GM21717 (cell line): ENCODE measurements around the gene PDAP1.
A peak's percentile ranks its signal among the peaks of the same experiment; 100 is the strongest.
"Not testable (repeated sequence)": the region's sequence is repeated elsewhere in the genome, so short reads cannot be mapped to it uniquely, and the experiment has no call there.

Source experiments
- ATAC-seq: cut with Tn5 transposase; IDR thresholded peaks from one replicate; pipeline ENCODE4 v1.9.1; 2021; ENCODE audit warnings: mild to moderate bottlenecking, moderate library complexity; ENCODE audit not compliant: unreplicated experiment

The PDAP1 gene

DNA sequence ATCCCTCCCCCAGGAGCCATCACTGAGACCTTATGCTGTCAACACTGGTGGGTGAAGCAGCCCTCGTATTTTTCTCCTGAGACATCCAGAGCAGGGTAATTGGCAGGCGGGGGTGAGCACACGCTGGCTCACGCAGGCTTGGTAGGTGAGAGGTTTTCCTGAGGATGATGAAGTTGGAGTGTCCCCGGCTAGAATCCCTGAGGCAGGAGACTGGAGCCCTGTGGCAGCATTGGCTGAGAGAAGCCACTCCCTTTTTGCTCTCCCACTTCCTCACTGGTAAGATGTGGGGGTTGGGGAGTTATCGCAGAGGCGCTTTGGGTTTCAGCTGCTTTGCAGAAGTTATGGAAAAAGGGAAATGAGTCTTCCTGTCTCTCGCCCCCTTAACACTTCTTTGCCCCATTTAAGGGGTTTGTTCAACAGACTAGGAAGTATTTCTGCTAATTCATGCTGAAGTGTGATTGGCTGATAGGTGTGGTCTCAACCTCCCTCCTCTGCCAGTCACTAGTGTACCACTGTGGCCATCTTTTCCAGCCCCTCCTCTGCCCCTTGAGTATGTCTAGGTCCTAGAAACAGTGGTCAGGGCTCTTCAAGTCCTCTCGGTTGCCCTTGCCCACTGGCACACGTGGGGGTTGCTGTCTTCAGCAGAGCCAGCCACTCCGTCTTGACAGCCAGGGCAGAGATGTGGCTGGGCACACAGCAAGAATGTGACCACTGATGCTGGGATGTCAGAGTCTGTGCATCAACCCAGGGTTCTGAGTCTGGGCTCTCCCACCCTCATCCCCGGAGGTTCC, 28.2 kb downstream of the PDAP1 start:
- peak; percentile 43 for ATAC-seq

DNA sequence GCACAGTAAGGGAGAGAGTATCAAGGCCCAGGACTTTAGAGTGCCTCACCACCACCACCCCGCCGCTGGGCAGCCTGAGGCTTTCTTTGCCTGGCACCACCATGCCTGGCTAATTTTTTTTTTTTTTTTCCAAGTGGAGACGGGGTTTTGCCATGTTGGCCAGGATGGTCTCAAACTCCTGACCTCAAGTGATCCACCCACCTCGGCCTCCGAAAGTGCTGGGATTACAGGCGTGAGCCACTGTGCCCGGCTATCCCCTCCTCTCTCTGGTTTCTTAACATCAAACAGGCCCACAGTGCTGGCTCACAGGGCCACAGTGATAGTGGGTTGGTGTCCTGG, 28.7 kb downstream of the PDAP1 start:
- not testable (repeated sequence) for ATAC-seq

DNA sequence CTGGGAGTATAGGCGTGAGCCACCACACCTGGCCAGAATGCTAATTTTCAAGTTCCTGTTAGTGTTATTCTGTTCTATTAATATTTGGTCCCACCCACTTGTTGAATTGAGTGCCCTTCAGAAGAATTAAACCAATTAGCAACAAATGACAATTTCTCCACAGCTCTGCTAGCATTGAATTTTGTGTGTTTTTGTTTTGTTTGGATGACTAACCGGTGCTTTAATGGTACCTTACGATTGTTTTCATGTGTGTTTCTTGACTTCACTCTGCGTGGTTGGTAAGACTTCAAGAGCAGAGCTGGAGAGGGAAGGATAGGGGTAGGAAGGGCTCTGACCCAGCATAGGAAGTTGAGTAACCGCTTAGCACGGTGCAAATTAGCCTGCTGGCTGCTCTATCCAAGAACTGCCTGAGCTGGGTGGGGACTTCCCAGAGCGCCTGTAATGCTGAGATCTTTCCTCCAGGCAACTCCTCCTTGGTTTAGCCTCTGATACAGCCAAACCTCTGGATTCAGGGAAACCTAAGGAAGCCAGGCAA, 29.3 kb downstream of the PDAP1 start:
- ATAC-seq, result peak; percentile 27

DNA sequence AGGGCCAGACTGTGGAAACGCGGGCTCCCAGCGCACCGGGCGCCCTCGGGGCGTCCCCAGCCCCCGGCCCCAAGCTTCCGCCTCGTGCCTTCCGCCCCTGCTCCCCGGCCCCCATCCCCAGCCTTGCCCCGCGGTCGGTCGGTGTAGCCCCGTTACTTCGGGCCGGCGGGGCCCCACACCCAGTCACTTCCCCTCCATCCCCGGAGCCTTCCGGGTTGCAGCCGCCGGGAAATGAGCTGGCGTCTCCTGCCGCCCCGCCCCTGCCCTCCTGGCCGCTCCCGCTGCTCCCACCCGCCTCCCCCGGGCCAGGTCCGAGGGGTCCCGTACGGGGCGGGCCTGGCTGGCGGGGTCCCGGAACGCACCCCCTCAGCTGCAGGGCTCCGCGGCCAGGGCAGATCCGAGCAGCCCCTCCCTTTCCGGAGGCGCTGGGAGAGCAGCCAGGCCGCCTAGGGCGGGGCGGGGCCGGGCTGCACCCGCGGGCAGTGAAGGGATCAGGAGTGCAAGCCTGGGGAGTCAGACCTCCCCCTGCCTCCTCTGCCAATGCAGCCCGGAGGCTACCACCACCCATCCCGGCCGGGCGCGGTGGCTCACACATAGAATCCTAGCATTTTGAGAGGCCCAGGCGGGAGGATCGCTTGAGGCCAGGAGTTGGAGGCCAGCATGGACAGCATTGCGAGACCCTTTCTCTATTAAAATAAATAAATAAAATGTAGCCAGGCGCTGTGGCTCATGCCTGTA, 33.2 kb downstream of the PDAP1 start:
- peak; percentile 45 for ATAC-seq

DNA sequence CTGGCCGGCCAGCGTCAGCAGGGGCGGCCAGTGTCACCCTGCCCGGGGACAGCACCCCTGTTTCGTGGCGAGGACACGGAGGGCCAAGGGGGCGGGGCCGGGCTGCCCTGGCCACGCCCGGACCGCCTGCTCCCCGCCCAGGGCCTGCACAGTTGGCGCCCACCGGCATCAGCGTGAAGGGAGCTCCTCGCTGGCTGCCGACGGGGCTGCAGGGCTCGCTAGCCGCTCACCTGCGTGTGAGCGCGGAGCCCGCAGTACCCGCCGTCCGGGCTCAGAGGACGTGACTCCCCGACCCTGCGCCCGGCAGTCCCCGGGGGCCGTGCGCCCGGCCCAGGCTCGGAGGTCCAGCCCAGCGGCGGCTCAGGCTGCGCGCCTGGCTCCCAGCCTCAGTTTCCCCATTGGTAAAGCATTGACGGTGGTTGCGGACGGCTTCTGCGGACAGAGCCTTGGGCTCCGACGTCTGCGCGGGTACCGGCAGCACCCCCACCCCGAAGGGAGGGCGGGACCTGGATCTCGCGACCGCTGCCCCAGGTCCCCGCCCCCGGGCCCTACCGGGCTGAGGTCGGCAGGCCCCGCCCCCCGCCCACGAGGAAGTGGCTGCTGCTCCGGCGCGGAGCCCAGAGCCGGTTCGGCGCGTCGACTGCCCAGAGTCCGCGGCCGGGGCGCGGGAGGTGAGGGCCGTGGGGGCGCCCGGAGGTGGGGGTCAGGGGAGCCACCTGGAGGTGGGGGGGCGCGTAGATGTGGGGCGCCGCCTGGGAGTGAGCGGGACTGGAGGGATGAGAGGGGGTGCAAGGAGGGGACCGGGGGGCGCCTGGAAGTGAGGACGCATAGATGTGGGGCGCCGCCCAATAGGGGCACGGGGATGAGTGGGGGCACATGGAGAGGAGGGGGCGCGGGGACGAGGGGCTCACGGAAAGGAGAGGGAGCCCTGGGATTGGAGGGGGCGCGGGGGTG, 34.0 kb downstream of the PDAP1 start, which contains the start of gene ARPC1B:
Gene ARPC1B, plus strand, starts transcription at position 620 of the 954 bp plus-strand sequence. CDS start 10,985 bp downstream, outside the sequence.
- peak; percentile 54 for ATAC-seq

DNA sequence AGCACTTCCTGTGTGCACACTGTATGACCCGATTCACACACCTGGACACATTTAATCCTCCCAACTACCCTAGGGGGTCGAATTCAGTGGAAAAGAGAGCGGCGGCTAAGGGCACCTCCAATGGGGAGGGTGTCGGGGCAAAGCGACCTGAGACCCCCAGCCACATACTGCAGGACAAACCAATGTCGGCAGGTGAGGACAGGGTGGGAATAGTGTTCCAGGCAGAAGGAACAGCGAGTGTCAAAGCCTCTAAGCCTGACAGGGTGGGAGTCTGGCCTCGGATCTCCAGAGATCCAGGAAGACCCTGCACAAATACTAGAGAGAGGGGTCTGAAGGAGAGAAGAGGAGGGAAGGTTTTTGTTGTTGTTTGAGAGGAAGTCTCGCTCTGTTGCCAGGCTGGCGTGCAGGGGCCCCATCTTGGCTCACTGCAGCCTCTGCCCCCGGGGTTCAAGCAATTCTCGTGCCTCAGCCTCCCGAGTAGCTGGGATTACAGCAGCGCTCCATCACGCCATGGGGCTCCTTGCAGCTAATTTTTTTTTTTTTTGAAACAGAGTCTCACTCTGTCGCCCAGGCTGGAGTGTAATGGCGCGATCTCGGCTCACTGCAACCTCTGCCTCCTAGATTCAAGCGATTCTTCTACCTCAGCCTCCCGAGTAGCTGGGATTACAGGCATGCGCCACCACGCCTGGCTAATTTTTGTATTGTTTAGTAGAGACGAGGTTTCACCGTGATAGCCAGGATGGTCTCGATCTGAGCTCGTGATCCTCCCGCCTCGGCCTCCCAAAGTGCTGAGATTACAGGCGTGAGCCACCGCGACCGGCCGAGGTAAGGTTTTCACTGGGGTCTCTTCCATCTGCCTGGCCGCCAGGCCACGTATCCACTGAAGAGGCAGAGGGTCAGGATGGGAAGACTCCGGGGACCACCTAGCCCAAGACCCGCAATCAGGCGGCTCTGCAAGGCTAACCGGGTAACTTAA, 35.0 kb downstream of the PDAP1 start:
- no peak for ATAC-seq

DNA sequence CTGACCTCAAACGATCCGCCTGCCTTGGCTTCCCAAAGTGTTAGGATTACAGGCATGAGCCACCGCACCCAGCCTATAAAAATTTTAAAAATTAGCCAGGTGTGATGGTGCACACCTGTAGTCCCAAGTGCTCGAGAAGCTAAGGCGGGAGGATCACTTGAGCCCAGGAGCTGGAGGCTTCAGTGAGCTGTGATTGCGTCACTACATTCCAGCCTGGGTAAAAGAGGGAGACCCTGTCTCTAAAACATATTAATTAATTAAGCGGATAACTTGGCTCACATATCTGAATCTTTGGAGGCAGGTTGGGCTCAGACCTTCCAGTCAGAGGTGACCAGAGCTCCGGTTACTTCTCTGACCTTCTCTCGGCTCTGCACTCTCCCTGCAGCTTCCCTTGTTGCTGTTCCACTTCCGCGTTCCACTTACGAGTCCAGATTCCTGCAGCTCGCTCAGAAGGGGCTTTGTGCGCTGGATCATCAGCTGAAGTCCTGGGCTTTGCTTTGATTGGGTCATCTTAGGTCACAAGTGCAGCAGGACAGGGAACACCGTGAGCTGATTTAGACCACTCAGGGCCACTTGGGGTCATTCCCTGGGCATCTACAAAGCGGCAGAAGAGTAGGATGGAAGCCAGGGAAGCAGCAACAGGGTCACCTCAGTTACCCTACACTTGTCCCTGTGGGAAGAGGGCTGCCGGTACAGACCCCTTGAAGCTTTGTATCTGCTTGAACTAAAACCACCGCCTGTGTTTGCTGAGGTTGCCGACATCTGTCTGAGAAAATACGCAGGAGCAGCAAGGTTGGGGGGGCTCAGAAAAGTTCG, 35.9 kb downstream of the PDAP1 start:
- no peak for ATAC-seq

DNA sequence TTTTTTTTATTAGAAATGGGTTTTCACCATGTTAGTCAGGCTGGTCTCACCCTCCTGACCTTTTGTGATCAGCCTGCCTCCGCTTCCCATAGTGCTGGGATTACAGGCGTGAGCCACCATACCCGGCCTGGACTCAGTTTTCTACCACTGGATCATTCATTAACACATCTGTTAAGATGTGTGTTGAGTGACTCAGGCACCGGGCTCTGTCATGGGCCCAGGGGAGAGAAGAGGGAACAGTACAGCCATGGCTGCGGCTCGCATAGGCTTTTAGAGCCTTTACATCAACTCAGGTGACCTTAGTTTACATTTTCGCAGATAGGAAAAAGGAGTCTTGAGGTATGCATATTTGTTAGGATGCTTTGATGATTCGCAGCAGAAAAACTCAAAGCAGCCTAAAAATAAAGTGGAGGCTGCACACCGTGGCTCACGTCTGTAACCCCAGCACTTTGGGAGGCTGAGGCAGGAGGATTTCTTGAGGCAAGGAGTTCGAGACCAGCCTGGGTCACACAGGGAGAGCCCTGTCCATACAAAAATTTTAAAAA, 36.9 kb downstream of the PDAP1 start:
- no peak for ATAC-seq

DNA sequence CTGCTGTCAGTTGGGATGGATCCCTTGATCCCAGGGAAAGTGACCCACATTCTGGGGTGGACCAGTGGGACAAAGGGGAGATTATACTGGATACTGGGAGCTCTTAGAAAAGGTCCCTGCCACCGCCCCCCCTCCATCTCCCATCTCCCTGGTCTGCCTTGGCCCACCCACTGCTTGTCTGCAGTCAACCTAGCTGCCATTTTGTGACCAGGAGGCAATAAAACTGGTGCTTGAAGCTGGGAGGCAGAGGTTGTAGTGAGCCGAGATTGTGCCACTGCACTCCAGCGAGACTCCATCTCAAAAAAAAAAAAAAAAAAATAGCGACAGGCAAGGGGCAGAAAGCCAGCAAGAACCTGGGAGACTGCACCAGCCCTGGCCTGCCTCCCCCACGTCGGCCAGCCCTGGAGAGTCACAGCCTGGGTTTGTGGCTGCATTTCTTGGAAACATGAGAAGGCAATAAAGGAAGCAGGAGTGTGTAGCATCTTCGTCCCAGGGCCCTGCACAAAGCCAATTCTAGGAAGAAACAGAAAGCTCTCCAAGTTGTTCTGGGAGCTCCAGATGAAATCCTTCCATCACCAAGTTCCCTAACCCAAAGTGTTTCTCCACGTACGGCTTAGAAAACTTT, 38.5 kb downstream of the PDAP1 start:
- ATAC-seq, result no peak

DNA sequence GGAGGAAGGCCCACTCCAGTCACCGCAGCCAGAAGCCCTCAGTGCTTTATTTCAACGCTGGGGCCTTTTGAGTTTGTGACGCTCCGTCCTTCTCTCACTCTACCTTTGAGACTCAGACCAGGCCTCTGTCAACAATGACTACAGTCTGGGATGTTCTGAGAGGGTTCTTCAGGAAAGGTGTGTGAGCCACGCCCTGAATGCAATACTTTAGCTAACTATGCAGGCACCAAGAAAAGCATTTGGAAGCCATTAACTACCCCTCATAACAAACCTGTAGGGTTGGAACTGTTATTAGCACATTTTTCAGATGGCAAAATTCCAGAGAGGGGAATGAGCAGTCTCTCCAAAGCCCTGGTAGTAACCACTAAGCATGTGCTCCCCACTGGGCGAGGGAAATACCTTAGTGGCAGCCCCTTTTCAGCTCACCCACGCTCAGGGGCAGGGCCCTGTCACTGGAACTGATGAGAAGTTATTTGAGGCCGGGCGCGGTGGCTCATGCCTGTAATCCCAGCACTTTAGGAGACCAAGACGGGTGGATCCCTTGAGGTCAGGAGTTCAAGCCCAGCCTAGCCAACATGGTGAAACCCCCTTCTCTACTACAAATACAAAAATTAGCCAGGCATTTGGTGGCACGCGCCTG, 39.5 kb downstream of the PDAP1 start:
- no peak for ATAC-seq

DNA sequence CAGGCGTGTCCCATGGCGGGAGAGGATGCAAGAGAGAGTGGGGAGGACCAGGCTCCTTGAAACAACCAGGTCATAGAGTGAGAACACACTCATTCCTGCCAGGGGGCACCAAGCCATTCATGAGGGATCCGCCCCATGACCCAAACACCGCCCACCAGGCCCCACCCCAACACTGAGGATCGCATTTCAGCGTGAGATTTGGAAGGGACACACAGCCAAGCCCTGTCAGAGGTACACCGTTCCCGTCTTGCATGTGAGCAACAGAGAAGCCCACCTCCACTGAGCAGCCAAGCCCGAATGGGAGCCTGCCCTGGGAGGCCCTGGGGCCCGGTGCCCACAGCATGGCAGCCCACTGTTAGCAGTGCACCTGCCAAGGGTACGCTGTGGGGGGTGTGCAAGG, 41.8 kb downstream of the PDAP1 start:
- ATAC-seq, result no peak

DNA sequence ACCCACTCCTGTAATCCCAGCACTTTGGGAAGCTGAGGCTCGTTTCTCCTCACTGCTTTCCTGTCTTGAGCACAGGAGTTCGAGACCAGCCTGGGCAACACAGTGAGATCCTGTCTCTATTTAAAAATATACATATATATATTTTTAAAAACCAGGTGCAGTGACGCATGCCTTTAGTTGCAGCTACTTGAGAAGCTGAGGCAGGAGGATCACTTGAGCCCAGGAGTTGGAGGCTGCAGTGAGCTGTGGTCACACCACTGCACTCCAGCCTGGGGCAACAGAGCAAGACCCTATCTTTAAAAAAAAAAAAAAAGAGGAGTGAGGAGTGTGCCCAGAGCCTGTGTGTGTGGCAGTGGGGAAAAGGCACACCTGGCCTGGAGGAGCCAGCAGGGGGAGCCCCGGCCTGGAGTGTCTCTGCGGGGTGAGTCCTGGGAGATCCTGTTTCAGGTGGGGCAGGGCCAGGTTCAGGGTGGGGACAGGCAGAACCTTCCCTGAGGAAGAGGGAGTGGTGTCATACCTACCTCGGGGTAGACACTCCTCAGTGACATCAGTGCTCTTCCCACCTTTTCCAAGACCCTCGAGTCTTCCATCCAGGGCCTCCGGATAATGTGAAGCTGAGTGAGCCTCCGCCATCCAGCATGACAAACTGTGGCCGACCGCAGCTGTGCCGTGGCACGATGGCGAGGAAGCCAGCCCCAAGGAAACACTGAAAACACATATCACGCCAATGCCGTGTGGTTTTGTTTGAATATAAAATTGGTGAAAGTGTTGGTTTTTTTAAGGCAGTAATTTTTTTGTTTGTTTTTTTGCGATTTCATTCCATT, 42.9 kb downstream of the PDAP1 start:
- no peak for ATAC-seq

DNA sequence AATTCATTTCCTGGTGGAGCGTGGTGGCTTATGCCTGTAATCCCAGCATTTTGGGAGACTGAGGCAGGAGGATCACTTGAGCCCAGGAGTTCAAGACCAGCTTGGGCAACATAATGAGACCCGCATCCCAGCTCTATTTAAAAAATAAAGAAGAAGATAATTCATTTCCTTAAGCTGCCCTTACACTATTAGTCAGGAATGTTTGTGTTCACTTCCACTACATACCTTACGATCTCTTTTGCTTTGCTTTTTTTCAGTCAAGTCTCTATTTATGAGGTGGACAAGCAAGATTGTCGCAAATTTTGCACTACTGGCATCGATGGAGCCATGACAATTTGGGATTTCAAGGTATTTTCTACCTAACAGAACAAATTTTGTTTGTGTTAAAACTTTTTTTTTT, 45.1 kb downstream of the PDAP1 start:
- no peak for ATAC-seq

DNA sequence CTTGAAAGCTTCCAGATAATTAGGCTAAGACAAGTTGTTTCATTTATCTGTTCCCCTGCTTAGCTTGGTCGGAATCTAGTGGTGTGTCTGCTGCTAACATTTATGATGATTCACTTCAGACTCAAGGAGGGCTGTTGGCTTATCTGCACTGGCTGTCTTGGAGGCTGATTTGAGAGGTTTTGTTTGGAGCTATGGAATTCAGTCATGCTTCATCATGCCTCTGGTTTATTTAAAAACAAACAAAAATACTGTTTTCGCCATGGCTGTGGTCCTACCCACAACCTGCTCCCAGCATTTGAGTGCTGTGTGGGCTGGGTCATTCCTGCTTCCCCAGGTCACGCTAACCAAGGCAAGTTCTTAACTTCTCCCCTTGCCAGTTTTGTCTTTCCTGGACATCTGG, 45.6 kb downstream of the PDAP1 start:
- no peak for ATAC-seq

DNA sequence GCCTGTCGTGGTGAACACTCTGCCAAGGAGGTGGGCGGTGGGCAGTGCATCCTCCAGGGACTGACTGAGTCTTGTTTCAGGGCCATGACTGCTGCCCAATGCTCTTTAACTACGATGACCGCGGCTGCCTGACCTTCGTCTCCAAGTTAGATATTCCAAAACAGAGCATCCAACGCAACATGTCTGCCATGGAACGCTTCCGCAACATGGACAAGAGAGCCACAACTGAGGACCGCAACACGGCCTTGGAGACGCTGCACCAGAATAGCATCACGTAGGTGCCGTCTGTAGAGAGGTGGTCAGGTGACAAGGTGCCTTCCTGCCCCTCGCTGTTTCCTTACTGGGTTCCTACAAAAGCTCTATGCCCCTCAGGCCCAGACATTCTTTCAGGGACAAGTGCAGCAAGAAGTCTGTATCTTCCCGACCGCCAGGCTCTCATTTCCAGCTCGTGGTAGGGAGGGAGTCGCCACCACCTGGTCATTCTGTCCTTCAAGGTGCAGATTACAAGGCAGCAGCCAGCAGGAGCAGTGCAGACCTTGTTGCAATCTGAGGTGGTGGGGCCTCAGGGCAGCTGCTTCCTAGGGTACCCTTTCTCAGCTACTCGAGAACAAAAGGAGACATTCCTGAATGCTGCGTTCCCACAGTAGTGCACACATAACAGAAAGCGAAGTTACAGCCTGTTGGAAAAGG, 48.8 kb downstream of the PDAP1 start:
- no peak for ATAC-seq

DNA sequence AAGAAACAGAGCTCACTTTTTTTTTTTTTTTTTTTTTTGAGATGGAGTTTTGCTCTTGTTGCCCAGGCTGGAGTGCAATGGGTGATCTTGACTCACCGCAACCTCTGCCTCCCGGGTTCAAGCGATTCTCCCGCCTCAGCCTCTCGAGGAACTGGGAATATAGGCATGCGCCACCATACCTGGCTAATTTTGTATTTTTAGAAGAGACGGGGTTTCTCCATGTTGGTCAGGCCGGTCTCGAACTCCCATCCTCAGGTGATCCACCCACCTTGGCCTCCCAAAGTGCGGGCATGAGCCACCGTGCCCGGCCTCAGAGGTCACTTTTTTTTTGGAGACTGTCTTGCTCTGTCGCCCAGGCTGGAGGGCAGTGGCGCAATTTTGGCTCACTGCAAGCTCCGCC, 49.9 kb downstream of the PDAP1 start:
- not testable (repeated sequence) for ATAC-seq
